Panc1 (cell line): ENCODE data around the gene PTBP3. TPM values are rescaled to one million over a fixed set of nuclear protein-coding genes. Genes with fewer than 3 reads are reported as not detected.

Experiments used
- ATAC-seq: fragments of 200-7000 bp; cut with Tn5 transposase; 2 replicates; pipeline ENCODE4 v1.9.1; 2020; ENCODE audit warnings: mild to moderate bottlenecking, moderate library complexity
- BruUV-seq: library from RNA; stranded (reverse); fragments of 400-500 nt; replicated peaks from 2 replicates; lab custom pipeline; 2021; lab: Mats Ljungman, UMichigan
- CTCF ChIA-PET: fragments of 300-600 bp; sonication (Branson Sonifier 250); formaldehyde crosslinking; loops from one replicate; lab custom pipeline; 2022; ENCODE audit warnings: antibody characterized with exemption; lab: Charles Lee
- POLR2A ChIA-PET: fragments of 300-600 bp; sonication (Branson Sonifier 250); formaldehyde crosslinking; loops from one replicate; lab custom pipeline; 2022; ENCODE audit warnings: antibody characterized with exemption; lab: Charles Lee
- DNase-seq: peaks from one replicate; pipeline ENCODE4 v3.0.0-alpha.2; 2010; ENCODE audit warnings: low read depth, low spot score
- H3K27ac ChIP-seq: 2 replicates; pipeline ENCODE4 v1.5.1; 2011; ENCODE audit warnings: mild to moderate bottlenecking, low read length, inconsistent platforms
- H3K27me3 ChIP-seq: fragments of 200-500 bp; sonication (Bioruptor generic); 2 replicates; pipeline ENCODE4 v1.6.0; 2014; ENCODE audit warnings: low read length, inconsistent platforms; ENCODE audit not compliant: control insufficient read depth, insufficient read depth
- H3K36me3 ChIP-seq: fragments of 200-500 bp; sonication (Bioruptor generic); 2 replicates; pipeline ENCODE4 v1.5.1; 2014; ENCODE audit warnings: inconsistent platforms, mild to moderate bottlenecking, low read length, moderate library complexity; ENCODE audit not compliant: control insufficient read depth, insufficient read depth
- H3K4me1 ChIP-seq: 2 replicates; pipeline ENCODE4 v1.5.1; 2011; ENCODE audit warnings: inconsistent platforms, mild to moderate bottlenecking, low read length, moderate library complexity; ENCODE audit not compliant: control insufficient read depth, insufficient read depth
- H3K4me3 ChIP-seq, 2 experiments: 2 replicates each; pipeline ENCODE4 v1.5.1; 2011 to 2012; ENCODE audit warnings: low read depth in 2 of 2, low read length in 2 of 2, mild to moderate bottlenecking in 2 of 2, inconsistent platforms in 1 of 2, moderate library complexity in 1 of 2
- H3K9me3 ChIP-seq: fragments of 200-500 bp; sonication (Bioruptor generic); 2 replicates; pipeline ENCODE4 v1.5.1; 2014; ENCODE audit warnings: low read depth, mild to moderate bottlenecking, inconsistent platforms, low read length, moderate library complexity; ENCODE audit not compliant: control insufficient read depth, insufficient read depth
- POLR2AphosphoS5 ChIP-seq: IDR thresholded peaks from 2 replicates; pipeline ENCODE4 v1.6.1; 2012; ENCODE audit warnings: mild to moderate bottlenecking, low read depth, low read length, moderate library complexity
- SIN3A ChIP-seq: IDR thresholded peaks from 2 replicates; pipeline ENCODE4 v1.6.1; 2012; ENCODE audit warnings: low read depth, mild to moderate bottlenecking, low read length, moderate library complexity, borderline replicate concordance; ENCODE audit not compliant: insufficient read depth
- TCF7L2 ChIP-seq: IDR thresholded peaks from 2 replicates; pipeline ENCODE4 v1.6.1; 2011; ENCODE audit warnings: mild to moderate bottlenecking, low read depth, low read length, inconsistent platforms
- in situ Hi-C: cut with HindIII; loops from 2 replicates; pipeline ENCODE4 v1.10.0; 2016; ENCODE audit warnings: low sequenced_read_pairs, low pct_unique_long_range_greater_than_20kb
- intact Hi-C: fragments of 100-400 bp; cut with micrococcal nuclease; formaldehyde crosslinking; loops from one replicate; pipeline ENCODE4 v1.10.0; 2022; ENCODE audit not compliant: unreplicated experiment
- total RNA-seq: library from RNA; stranded (reverse); gene quantifications from one replicate; pipeline ENCODE4 v1.2.1, GENCODE V29; 2021; ENCODE audit not compliant: unreplicated experiment
- TF ChIP-seq, protein P1 (sequence below), 2 experiments: IDR thresholded peaks; 2 replicates each; pipeline ENCODE4 v1.6.1; 2011 to 2012; ENCODE audit warnings: low read depth in 2 of 2, control low read depth in 1 of 2, low read length in 1 of 2, mild to moderate bottlenecking in 1 of 2, moderate library complexity in 1 of 2; ENCODE audit not compliant: insufficient read depth in 1 of 2
- TF ChIP-seq, protein P2 (sequence below): fragments of 450-650 bp; IDR thresholded peaks from 2 replicates; pipeline ENCODE4 v1.5.1; 2017; ENCODE audit warnings: mild to moderate bottlenecking

The PTBP3 gene
- total RNA-seq, 1 experiment from 2014 or later: 82.5 TPM

DNA sequence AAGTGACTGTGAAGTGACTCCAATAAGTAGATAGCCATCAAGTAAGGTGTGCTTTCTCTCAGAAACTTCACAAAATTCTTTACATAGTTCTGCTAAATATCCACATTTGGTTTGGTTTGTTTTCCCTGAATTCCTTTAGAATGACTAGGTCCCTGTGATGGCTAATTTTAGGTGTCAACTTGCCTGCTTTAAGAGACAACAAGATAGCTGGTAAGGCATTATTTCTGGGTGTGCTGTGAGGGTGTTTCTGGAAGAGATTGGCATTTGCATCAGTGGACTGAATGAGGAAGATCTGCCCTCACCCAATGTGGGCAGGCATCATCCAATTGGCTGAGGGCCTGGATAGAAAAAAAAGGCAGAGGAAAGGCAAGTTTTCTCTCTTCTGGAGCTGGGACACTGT lies 8.3 kb upstream of the PTBP3 start:
- H3K36me3 ChIP-seq: no peaks in the 10 kb centered on the region
- in situ Hi-C loops: no loop called here
- H3K27ac ChIP-seq: no peak overlapping the region
- TF ChIP-seq, protein P1, sequence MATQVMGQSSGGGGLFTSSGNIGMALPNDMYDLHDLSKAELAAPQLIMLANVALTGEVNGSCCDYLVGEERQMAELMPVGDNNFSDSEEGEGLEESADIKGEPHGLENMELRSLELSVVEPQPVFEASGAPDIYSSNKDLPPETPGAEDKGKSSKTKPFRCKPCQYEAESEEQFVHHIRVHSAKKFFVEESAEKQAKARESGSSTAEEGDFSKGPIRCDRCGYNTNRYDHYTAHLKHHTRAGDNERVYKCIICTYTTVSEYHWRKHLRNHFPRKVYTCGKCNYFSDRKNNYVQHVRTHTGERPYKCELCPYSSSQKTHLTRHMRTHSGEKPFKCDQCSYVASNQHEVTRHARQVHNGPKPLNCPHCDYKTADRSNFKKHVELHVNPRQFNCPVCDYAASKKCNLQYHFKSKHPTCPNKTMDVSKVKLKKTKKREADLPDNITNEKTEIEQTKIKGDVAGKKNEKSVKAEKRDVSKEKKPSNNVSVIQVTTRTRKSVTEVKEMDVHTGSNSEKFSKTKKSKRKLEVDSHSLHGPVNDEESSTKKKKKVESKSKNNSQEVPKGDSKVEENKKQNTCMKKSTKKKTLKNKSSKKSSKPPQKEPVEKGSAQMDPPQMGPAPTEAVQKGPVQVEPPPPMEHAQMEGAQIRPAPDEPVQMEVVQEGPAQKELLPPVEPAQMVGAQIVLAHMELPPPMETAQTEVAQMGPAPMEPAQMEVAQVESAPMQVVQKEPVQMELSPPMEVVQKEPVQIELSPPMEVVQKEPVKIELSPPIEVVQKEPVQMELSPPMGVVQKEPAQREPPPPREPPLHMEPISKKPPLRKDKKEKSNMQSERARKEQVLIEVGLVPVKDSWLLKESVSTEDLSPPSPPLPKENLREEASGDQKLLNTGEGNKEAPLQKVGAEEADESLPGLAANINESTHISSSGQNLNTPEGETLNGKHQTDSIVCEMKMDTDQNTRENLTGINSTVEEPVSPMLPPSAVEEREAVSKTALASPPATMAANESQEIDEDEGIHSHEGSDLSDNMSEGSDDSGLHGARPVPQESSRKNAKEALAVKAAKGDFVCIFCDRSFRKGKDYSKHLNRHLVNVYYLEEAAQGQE (IDR thresholded peaks at IDR 0.05; ENCODE audit: insufficient read depth in 1 of 2, low read depth in 2 of 2, low read length in 1 of 2): no peak
- TF ChIP-seq SIN3A (no peak), POLR2AphosphoS5 (no peak), TCF7L2 (no peak)
- TF ChIP-seq, protein P2, sequence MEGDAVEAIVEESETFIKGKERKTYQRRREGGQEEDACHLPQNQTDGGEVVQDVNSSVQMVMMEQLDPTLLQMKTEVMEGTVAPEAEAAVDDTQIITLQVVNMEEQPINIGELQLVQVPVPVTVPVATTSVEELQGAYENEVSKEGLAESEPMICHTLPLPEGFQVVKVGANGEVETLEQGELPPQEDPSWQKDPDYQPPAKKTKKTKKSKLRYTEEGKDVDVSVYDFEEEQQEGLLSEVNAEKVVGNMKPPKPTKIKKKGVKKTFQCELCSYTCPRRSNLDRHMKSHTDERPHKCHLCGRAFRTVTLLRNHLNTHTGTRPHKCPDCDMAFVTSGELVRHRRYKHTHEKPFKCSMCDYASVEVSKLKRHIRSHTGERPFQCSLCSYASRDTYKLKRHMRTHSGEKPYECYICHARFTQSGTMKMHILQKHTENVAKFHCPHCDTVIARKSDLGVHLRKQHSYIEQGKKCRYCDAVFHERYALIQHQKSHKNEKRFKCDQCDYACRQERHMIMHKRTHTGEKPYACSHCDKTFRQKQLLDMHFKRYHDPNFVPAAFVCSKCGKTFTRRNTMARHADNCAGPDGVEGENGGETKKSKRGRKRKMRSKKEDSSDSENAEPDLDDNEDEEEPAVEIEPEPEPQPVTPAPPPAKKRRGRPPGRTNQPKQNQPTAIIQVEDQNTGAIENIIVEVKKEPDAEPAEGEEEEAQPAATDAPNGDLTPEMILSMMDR: no peak
- intact Hi-C loops: no loop called here
- peak; percentile 42; the same call in 1 of the 2 replicates for ATAC-seq
- no peak overlapping the region for H3K4me3 ChIP-seq
- POLR2A ChIA-PET: no interaction called here
- H3K27me3 ChIP-seq: no peaks in the 10 kb centered on the region
- no peaks in the 10 kb centered on the region for H3K9me3 ChIP-seq
- no peak for DNase-seq
- no TSS peak for BruUV-seq
- CTCF ChIA-PET: no interaction called here
- no peaks in the 10 kb centered on the region for H3K4me1 ChIP-seq

DNA sequence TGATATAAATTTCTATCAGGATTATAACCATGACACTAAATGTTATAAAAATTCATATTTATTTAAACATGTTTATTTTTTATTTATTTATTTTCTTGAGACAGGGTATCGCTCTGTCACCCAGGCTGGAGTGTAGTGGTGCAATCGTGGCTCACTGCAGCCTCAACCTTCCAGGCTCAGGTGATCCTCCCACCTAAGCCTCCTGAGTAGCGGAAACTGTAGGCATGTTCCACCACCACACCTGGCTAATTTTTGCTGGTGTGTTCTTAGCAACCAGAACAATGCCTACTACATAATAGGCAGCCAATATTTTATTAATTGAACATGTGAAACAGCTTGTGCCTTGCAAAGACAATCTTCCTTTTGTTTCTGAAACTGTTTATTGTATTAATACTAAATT lies 6.5 kb upstream of the PTBP3 start:
- in situ Hi-C loops (no loop called here), intact Hi-C loops (no loop called here)
- Histone ChIP-seq H3K4me3 (no peak overlapping the region), H3K4me1 (no peaks in the 10 kb centered on the region), H3K27ac (no peak overlapping the region), H3K36me3 (no peaks in the 10 kb centered on the region), H3K27me3 (no peaks in the 10 kb centered on the region), H3K9me3 (no peaks in the 10 kb centered on the region)
- CTCF ChIA-PET: no interaction called here
- DNase-seq: no peak
- POLR2A ChIA-PET: no interaction called here
- no peak for ATAC-seq
- no TSS peak for BruUV-seq
- TF ChIP-seq, protein P2: no peak
- no peak for TF ChIP-seq SIN3A
